Tibial nerve (tissue), 4 donors: ENCODE measurements around the gene CAMK1D. TPM values are rescaled to one million over a fixed set of nuclear protein-coding genes. Genes with fewer than 3 reads are reported as not detected.

Experiments used
- DNase-seq, 2 donors: peaks; one replicate each; pipeline ENCODE4 v3.0.0-alpha.2; 2019; ENCODE audit warnings: low spot score in 2 of 2
- H3K27ac ChIP-seq, 4 donors: fragments of 200-600 bp; sonication (generic) in 3 of 4; one replicate each; pipeline ENCODE4 v1.5.1; 2017 to 2019; ENCODE audit warnings: mild to moderate bottlenecking in 1 of 4
- H3K27me3 ChIP-seq, 2 donors: fragments of 200-600 bp; sonication (generic) in 1 of 2; one replicate each; pipeline versions ENCODE4 v1.5.1 to v1.6.0; 2017 to 2019
- H3K36me3 ChIP-seq, 3 donors: fragments of 200-600 bp; sonication (generic); one replicate each; pipeline ENCODE4 v1.5.1; 2018 to 2019
- H3K4me1 ChIP-seq, 4 donors: fragments of 200-600 bp; sonication (generic) in 3 of 4; one replicate each; pipeline ENCODE4 v1.5.1; 2017 to 2019
- H3K4me3 ChIP-seq, 4 donors: fragments of 200-600 bp; sonication (generic) in 3 of 4; one replicate each; pipeline ENCODE4 v1.5.1; 2017 to 2019; ENCODE audit warnings: mild to moderate bottlenecking in 1 of 4, moderate library complexity in 1 of 4
- H3K9me3 ChIP-seq, 4 donors: fragments of 200-600 bp; sonication (generic) in 3 of 4; one replicate each; pipeline ENCODE4 v1.5.1; 2017 to 2019
- CTCF ChIP-seq, 5 experiments: fragments of 200-600 bp in 3 of 5; fragments of 450-650 bp in 2 of 5; sonication (generic) in 3 of 5; IDR thresholded peaks; one replicate each; pipeline ENCODE4 v1.5.1; 2016 to 2019; ENCODE audit warnings: antibody characterized with exemption in 5 of 5, mild to moderate bottlenecking in 3 of 5, moderate library complexity in 2 of 5
- EP300 ChIP-seq, 2 donors: sonication (generic); formaldehyde crosslinking; IDR thresholded peaks; one replicate each; pipeline ENCODE4 v1.6.1; 2017; ENCODE audit warnings: antibody characterized with exemption in 2 of 2, mild to moderate bottlenecking in 1 of 2
- POLR2A ChIP-seq, 2 donors: fragments of 450-650 bp; IDR thresholded peaks; one replicate each; pipeline ENCODE4 v1.6.1; 2017; ENCODE audit warnings: antibody characterized with exemption in 2 of 2, mild to moderate bottlenecking in 2 of 2, moderate library complexity in 2 of 2
- WGBS, 2 donors: methylation state at CpG; one replicate each; pipeline ENCODE4 v1.1.5; 2018; 5-methylcytosine and 5-hydroxymethylcytosine counted together
- total RNA-seq, 4 donors: library from RNA; depleted of rRNA; stranded (reverse); fragments of >200 nt; gene quantifications; one replicate each; pipeline ENCODE4 v1.1.0, GENCODE V29; 2016

CAMK1D gene
- total RNA-seq, 4 donors from 2014 or later: 6.9 to 20.5 (median 17.2) TPM

GRCh38 chr10:12406764-12407400 is 57.5 kb downstream of the CAMK1D start:
- H3K4me1 ChIP-seq: no peaks in the 10 kb centered on the region
- H3K4me3 ChIP-seq: no peak overlapping the region
- 92 to 93% methylated on average over 9 of the region's 9 CpGs for WGBS, 2 donors
- DNase-seq: no peak
- H3K27ac ChIP-seq: no peak overlapping the region
- H3K9me3 ChIP-seq: no peaks in the 10 kb centered on the region
- H3K36me3 ChIP-seq: no peaks in the 10 kb centered on the region
- TF ChIP-seq POLR2A (IDR thresholded peaks at IDR 0.05) (no peak), CTCF (IDR thresholded peaks at IDR 0.05) (no peak), EP300 (IDR thresholded peaks at IDR 0.05) (no peak)
- H3K27me3 ChIP-seq: no peaks in the 10 kb centered on the region

- H3K27ac ChIP-seq: no peak overlapping the region
- H3K9me3 ChIP-seq: no peaks in the 10 kb centered on the region
- TF ChIP-seq EP300 (IDR thresholded peaks at IDR 0.05) (no peak), CTCF (IDR thresholded peaks at IDR 0.05) (no peak), POLR2A (IDR thresholded peaks at IDR 0.05) (no peak)
- H3K4me1 ChIP-seq: no peaks in the 10 kb centered on the region
- H3K36me3 ChIP-seq: no peaks in the 10 kb centered on the region
- H3K27me3 ChIP-seq: no peaks in the 10 kb centered on the region
- WGBS, 2 donors: 93 to 94% methylated on average over 8 of the region's 8 CpGs
- no peak for DNase-seq
- H3K4me3 ChIP-seq: no peak overlapping the region
Observed at GRCh38 chr10:12408472-12408871, 59.1 kb downstream of the CAMK1D start.

- Histone ChIP-seq H3K9me3 (no peaks in the 10 kb centered on the region), H3K4me3 (no peak overlapping the region), H3K36me3 (no peaks in the 10 kb centered on the region), H3K27me3 (no peaks in the 10 kb centered on the region), H3K27ac (no peak overlapping the region), H3K4me1 (no peaks in the 10 kb centered on the region)
- 89 to 93% methylated on average over 11 of the region's 11 CpGs for WGBS, 2 donors
- no peak for DNase-seq
- TF ChIP-seq CTCF (IDR thresholded peaks at IDR 0.05) (no peak), POLR2A (IDR thresholded peaks at IDR 0.05) (no peak)
Observed at GRCh38 chr10:12409161-12409560, 59.8 kb downstream of the CAMK1D start.

GRCh38 chr10:12409613-12410012 is 60.3 kb downstream of the CAMK1D start:
- TF ChIP-seq POLR2A (IDR thresholded peaks at IDR 0.05) (no peak), EP300 (IDR thresholded peaks at IDR 0.05) (no peak), CTCF (IDR thresholded peaks at IDR 0.05) (no peak)
- no peak overlapping the region for H3K27ac ChIP-seq
- 92 to 95% methylated on average over 5 of the region's 5 CpGs for WGBS, 2 donors

GRCh38 chr10:12412666-12413368 is 63.5 kb downstream of the CAMK1D start:
- Histone ChIP-seq H3K9me3 (no peaks in the 10 kb centered on the region), H3K27me3 (no peaks in the 10 kb centered on the region), H3K4me3 (no peak overlapping the region), H3K36me3 (no peaks in the 10 kb centered on the region), H3K4me1 (peaks cover 0 to 21% (median 0%) of the 10 kb centered on the region in 4 donors), H3K27ac (no peak overlapping the region)
- no peak for TF ChIP-seq EP300 (IDR thresholded peaks at IDR 0.05)
- WGBS, 2 donors: 95% methylated on average over 9 of the region's 9 CpGs
- DNase-seq: no peak

More at GRCh38 chr10:12409613-12410012, 60.3 kb downstream of the CAMK1D start:
- H3K9me3 ChIP-seq: no peaks in the 10 kb centered on the region
- H3K4me3 ChIP-seq: no peak overlapping the region
- H3K36me3 ChIP-seq: no peaks in the 10 kb centered on the region
- H3K27me3 ChIP-seq: no peaks in the 10 kb centered on the region
- H3K4me1 ChIP-seq: no peaks in the 10 kb centered on the region
- no peak for DNase-seq
